HG03457 (cell line): ENCODE measurements around the gene ETNK2.

ENCODE experiments used
- ATAC-seq: cut with Tn5 transposase; IDR thresholded peaks from one replicate; pipeline ENCODE4 v1.9.1; 2021; ENCODE audit warnings: moderate number of reproducible peaks; ENCODE audit not compliant: unreplicated experiment

ETNK2 gene

GRCh38 chr1:204151552-204152309 is at the start of gene ETNK2:
TSS of gene ETNK2 (minus strand) at chr1:204152044. CDS start at chr1:204151852, 192 bp downstream.
- ATAC-seq: no peak

DNA sequence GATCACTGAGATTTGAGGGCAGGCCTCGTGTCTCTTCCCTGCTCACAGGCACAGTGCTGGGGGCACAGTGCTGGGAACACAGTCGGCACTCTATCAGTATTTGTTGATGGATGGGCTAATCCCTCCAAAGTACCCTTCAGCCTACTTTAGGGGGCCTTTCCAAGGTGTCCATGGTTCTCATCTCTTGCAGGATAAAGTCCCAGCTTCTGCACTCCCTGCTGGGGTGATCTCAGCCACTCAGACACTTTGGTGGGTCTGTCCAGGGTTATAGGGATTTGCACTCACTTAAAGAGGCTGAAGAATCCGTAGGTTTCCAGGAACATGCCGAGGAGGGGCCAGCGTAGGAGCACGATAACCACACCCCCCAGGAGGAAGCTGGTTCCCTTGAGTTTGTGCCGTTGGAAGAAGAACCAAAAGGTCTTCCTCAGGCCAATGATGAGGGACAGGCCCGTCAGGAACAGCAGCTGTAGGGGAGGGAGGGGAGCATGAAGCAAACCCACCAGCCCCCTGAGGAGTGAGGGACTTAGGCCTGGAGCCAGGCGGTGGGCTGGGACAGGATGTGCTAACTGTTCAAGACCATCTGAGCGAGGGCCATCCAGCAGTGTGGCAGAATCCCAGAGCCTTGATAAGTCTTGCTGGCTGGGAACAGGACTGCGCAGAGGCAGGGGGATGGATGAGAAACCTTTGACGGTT is 49.6 kb upstream of the ETNK2 start:
- ATAC-seq: no peak

GRCh38 chr1:204199579-204199978 is 47.7 kb upstream of the ETNK2 start:
- ATAC-seq: no peak

DNA sequence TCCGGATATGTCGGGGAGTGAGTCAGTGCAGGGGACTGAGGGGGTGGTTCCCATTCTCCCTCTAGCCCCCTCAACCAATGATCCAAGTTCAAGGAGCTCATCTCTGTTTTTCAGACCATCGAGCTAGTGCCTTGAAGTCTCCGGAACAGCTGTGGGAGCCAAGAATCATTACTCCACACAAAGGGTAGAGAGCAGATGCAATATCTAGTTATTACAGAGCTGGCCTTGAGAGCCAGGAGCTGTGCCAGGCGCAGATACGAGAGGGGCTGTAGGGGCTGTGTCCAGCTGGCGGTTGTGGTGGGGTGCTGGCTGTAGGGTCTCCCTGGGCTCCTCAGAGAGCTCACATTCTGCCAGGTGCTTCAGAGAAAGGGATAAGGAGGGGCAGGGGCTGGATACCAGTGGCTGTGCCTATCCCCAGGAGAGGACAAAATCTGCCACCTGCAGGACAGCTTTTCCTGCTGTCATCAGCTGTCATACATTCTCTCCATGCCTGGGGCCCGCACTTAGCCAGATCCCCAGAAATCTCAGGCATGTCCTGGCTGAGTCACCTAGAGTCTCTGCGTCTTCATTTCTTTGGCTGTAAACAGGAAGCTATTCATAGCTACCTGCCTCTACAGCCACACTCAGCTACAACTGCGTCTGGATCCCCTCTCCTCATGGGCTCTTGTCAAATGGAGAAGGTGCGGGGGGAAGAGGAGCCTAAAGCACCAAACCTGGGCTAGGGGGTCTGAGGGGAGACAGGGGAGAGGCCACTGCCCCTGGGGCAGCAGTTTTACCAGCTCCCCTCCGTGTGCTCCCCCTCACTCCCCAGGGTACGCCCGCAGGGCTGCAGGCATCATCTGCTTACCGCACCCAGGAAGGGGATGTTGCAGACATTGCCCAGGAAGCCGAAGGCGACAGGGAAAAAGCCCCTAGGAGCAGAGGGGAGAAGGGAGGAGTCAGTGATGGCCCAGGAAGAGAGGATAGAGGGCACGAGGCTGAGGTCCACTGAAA is 46.8 kb upstream of the ETNK2 start:
- ATAC-seq: no peak

DNA sequence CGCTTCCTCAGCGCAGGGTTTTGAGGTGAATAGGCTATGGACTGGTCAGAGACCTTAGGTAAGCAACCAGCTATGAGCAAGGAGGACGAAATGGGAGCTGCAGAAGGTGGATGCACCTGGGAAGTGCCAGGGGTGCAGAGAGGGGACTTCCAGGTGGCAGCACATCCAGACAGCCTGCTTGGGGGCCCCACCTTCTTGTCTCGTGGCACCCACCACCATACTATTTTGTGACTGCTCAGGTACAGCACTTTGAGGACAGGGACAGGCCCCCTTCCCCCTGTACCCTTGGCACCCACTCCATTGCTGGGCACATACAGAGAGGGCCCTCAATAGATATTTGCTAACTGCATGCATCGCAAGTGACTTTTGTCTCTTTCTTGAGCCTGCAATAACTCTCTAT is 45.2 kb upstream of the ETNK2 start:
- ATAC-seq: no peak

DNA sequence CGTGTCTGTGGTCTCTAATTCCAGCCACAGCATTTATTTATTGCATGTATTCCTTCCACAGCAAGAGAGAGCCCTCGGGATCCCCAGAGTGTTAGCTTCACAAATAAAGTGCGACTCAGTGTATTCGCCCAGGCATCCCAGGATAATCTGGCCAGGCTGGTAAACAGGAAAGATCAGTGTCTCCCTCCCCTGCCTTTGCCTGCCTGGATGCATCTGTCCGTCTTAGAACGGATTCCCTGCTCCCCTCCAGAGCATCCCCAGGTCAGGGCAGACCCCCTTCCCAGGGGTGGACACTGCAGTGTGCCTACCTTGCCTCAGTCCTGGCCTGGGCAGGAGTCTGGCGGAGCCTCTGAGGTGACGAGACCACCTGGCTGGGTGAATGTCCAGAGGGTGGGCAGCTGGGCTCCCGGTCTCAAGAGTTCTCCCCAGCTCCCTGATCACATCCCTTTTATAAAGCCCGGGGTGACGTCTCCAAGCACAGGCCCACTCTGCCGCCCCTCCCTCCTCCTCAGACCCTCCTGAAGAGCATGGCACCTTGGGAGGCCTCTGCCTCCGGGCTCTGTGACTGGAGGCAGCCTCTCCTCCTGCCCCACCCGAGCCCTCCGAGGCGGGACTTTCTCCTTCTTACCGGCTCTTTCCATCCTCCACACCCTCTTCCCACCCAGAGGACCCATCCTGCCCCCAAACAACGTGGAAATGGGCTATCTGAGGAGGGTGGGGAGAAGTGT is 44.4 kb upstream of the ETNK2 start, which contains the start of gene KISS1:
KISS1 (minus strand) TSS at position 424 of the 728 bp plus-strand sequence. CDS start 3,615 bp downstream, outside the sequence.
- no peak for ATAC-seq

DNA sequence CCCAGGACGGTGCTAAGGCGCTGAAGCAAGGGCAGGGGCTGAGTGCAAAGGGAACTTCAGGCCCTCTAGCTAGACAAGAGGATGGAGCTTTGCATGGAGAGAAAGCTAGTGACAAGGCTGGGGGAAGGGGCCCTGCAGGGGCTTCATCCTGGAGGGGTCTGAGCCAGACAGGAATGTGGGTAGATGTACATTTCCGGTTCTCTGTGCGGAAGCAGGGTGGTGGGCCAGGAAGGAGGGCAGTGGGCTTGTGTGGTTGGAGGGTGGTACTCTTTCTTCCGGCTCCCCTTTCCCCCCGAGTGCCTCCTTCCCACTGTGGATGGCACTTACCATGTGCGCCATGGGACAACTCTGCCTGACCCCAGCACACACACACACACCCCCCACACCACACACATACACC is 42.9 kb upstream of the ETNK2 start:
- ATAC-seq: no peak

DNA sequence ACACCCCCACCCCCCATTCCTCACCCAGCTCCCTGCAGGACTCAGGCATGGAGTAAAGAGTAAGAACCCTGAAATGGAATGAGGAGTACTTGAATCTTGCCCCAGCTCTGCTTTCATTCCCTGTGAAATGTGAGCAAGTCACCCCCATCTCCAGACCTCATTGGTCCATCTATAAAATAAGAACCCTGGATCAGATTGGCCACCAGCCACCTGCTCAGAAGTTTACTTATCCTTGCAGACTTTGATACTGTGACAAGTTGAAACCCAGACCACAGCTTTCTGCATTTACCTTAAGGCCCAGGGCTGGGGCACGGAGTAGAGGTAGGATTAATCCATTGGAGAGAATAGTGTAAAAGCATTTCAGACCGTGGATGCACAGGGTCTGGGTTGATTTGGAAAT is 42.2 kb upstream of the ETNK2 start:
- ATAC-seq: no peak

DNA sequence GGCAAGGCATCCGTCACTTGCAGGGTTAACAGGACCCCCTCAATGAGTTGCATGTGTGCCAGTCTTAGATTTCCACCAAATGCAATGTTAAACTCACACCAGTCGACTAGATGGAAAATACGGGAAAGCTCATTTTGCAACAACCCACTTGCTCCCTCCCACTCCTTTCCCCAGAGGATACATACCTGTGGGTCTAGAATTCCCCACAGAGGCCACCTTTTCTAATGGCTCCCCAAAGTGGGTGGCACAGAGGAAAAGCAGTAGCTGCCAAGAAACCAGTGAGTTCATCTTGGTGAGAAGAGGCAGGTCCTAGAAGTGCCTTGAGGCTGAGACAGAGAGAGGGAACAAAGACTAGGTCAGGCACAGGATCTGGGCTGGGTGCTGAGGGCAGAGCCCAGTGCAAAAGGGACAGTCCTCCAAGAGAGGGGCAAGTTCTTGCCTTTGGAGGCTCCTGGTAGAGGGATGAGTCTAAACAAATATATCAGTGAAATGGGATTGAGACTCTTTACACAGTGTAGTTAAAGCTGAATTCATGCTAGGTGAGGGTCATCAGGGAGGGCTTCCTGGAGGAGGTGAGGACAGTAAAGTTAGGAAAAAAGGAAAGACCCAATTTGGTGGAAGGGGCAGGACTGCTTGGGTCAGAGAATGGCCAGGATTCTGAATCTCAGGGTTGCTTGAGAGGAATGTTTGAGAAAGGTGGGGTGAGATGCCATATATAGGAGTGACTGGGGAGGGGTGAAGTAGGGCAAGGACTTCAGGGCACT is 40.9 kb upstream of the ETNK2 start:
- no peak for ATAC-seq

DNA sequence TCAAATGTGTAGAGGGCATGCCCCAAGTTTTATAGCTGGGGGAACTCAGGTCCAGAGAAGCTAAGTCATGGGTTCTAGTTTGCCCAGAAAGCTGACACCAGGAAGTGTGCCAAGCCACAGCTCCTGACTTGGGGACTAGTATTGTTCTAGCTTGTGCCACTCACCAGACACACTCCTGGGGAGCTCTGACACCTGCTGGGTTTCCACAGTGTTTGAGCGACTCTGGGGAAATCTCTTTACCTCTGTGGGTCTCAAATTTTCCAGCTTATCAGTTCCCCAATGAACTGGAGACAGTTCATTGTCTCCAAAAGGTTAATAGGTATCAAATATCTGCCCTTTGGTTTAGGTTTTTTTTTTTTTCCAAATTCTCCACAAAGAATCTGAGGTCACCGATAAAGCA is 40.2 kb upstream of the ETNK2 start:
- no peak for ATAC-seq

- ATAC-seq: no peak
These were observed 39.6 kb upstream of the ETNK2 start for GRCh38 chr1:204191456-204191855.

- ATAC-seq: no peak
These were observed 38.7 kb upstream of the ETNK2 start for GRCh38 chr1:204190212-204191211.

GRCh38 chr1:204188959-204189639 is 37.3 kb upstream of the ETNK2 start:
- ATAC-seq: no peak

DNA sequence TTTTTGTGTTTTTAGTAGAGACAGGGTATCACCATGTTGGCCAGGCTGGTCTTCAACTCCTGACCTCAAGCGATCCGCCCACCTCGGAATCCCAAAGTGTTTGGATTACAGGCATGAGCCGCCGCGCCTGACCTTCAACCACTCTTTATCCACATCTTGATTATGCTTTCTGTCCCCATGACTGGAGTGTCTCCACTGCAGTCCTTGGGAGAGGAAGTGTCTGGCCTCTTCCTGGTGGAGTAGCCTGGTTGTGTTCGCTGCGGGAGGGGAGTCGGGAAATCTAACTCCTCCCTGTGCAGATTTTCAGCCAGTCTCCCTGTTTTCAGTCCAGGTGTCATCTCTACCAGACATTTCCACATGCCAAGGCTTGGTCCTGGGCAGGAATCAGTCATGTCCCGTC is 34.8 kb upstream of the ETNK2 start:
- no peak for ATAC-seq

GRCh38 chr1:204181116-204181515 is 29.3 kb upstream of the ETNK2 start:
- ATAC-seq: no peak

- no peak for ATAC-seq
These were observed 28.3 kb upstream of the ETNK2 start for GRCh38 chr1:204180133-204180532.

- ATAC-seq: no peak
These were observed 26.8 kb upstream of the ETNK2 start for GRCh38 chr1:204178487-204179281.
